HL-60 (cell line): Measurements from ENCODE around the gene SDCBP2.

Source experiments
- DNase-seq, 2 experiments: peaks; one replicate each; pipeline ENCODE4 v3.0.0-alpha.2; 2010 to 2020; ENCODE audit warnings: low read depth in 1 of 2, low spot score in 1 of 2
- H3K27ac ChIP-seq: fragments of 250-450 bp; sonication (Bioruptor Pico); replicated peaks from 2 replicates; pipeline ENCODE4 v1.5.1; 2020; ENCODE audit warnings: mild to moderate bottlenecking, moderate library complexity
- H3K27me3 ChIP-seq: fragments of 250-450 bp; sonication (Bioruptor Pico); 2 replicates; pipeline ENCODE4 v1.5.1; 2021; ENCODE audit warnings: mild to moderate bottlenecking, moderate library complexity; ENCODE audit not compliant: insufficient read depth, poor library complexity, severe bottlenecking
- H3K4me3 ChIP-seq: replicated peaks from 2 replicates; pipeline ENCODE4 v1.5.1; 2011; ENCODE audit warnings: mild to moderate bottlenecking, control low read depth, low read length; ENCODE audit not compliant: insufficient read depth
- CTCF ChIP-seq: IDR thresholded peaks from one replicate; pipeline ENCODE4 v1.5.1; 2011; ENCODE audit warnings: low read length, control low read depth, inconsistent platforms; ENCODE audit not compliant: insufficient read depth
- GABPA ChIP-seq: IDR thresholded peaks from 2 replicates; pipeline ENCODE4 v1.6.1; 2012; ENCODE audit warnings: low read depth
- POLR2AphosphoS5 ChIP-seq: IDR thresholded peaks from 2 replicates; pipeline ENCODE4 v1.6.1; 2012; ENCODE audit warnings: low read depth
- REST ChIP-seq: IDR thresholded peaks from 2 replicates; pipeline ENCODE4 v1.6.1; 2012; ENCODE audit warnings: low read depth; ENCODE audit not compliant: insufficient replicate concordance
- SPI1 ChIP-seq: IDR thresholded peaks from 2 replicates; pipeline ENCODE4 v1.6.1; 2012; ENCODE audit warnings: low read depth, mild to moderate bottlenecking, borderline replicate concordance

The SDCBP2 gene

GRCh38 chr20:1334370-1334731 lies 5.4 kb upstream of the SDCBP2 start:
- no peaks in the 10 kb centered on the region for H3K27me3 ChIP-seq
- DNase-seq, result no peak
- TF ChIP-seq SPI1 (peak; percentile 45; the same call in 1 of the 2 replicates), POLR2AphosphoS5 (no peak)
- no peak overlapping the region for H3K4me3 ChIP-seq
- no peak overlapping the region for H3K27ac ChIP-seq

GRCh38 chr20:1333462-1334369 lies 4.8 kb upstream of the SDCBP2 start:
- no peak for TF ChIP-seq POLR2AphosphoS5
- TF ChIP-seq REST, result no peak
- no peak for TF ChIP-seq SPI1
- no peak for TF ChIP-seq CTCF
- TF ChIP-seq GABPA, result no peak
- Histone ChIP-seq H3K27me3 (no peaks in the 10 kb centered on the region), H3K27ac (no peak overlapping the region), H3K4me3 (no peak overlapping the region)
- DNase-seq, result no peak

- Histone ChIP-seq H3K4me3 (no peak overlapping the region), H3K27ac (no peak overlapping the region), H3K27me3 (no peaks in the 10 kb centered on the region)
- TF ChIP-seq POLR2AphosphoS5 (no peak), GABPA (no peak), SPI1 (no peak), CTCF (no peak), REST (no peak)
- DNase-seq, result no peak
Observed at GRCh38 chr20:1332749-1333300, 3.9 kb upstream of the SDCBP2 start.

GRCh38 chr20:1331801-1332453 lies 3.0 kb upstream of the SDCBP2 start:
- TF ChIP-seq REST (no peak), POLR2AphosphoS5 (no peak), CTCF (no peak), GABPA (no peak), SPI1 (no peak)
- Histone ChIP-seq H3K4me3 (no peak overlapping the region), H3K27me3 (no peaks in the 10 kb centered on the region), H3K27ac (no peak overlapping the region)
- no peak for DNase-seq
